HG02981 (cell line): ENCODE results near the gene SYK.
"Not testable (repeated sequence)": the region's sequence is repeated elsewhere in the genome, so short reads cannot be mapped to it uniquely, and the experiment has no call there.

Experiments used
- ATAC-seq: cut with Tn5 transposase; IDR thresholded peaks from one replicate; pipeline ENCODE4 v1.9.1; 2021; ENCODE audit warnings: mild to moderate bottlenecking, moderate library complexity; ENCODE audit not compliant: unreplicated experiment

The SYK gene

DNA sequence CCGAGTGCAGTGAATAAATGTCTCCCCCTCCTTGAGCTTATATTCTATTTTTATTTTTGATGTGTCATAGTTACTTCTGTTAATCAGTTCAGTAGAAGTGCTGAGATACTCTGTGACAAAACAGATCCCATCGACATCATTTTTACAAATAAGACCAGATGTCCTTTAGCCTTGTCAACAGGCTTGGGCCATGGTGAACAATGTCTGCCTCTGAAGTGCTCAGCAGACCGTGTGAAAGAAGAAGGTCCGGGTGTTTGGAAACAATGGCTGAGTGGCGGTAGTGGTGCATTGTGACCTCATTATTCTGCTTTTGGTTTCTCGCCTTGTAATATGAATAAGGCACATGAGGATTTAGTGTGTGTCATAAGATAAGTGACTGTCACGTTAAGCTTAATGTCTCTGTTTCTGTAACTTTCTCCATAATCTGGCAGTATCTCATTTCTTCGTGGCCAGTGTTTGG is 71.2 kb downstream of the SYK start:
- no peak for ATAC-seq

DNA sequence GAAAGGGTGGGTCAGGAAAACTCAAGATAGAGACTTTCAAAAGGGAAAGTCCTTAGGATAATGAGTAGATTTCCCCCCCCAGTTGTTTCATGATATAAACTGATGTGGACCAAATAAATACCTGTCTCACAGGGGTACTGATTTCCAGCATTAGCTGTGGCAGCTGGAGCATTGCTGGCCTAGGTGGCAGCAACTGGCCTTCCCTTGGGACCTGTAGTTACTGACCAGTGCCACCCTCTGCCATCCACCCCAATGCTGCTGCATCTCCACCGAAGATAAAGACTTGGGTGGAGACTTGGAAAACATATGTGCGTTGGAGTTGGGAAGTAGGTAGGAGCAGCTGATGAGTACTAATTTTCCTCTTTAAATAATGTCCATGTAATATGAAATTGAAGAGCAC is 71.8 kb downstream of the SYK start:
- no peak for ATAC-seq

DNA sequence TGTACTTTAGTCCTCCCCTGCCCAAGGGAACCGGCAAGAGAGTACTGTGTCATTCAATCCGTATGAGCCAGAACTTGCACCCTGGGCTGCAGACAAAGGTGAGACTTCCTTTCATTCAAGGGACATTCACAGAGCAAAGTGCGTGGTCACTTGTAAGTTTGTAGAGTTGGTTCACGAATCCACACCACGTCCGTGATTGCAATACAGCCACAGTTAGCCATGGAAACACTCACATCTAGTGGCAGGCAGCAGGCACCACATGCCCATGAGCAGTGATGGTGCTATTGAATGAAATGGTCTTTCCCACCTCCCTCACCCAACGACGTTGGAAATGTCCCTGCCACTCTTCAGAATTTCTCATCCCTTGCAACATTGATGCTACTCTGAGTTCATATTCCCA is 72.6 kb downstream of the SYK start:
- ATAC-seq = no peak

DNA sequence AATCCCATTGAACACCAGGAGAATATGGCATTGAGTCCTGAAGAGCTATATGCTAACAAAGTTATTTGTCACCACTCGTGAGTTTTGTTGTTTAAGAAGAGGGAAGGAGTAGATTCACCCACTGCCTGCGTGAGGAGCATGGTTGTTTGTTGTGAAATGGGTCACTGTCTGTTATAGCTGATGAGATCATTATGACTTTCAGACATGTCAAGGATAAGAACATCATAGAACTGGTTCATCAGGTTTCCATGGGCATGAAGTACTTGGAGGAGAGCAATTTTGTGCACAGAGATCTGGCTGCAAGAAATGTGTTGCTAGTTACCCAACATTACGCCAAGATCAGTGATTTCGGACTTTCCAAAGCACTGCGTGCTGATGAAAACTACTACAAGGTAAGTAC is 76.9 kb downstream of the SYK start:
- ATAC-seq = no peak

DNA sequence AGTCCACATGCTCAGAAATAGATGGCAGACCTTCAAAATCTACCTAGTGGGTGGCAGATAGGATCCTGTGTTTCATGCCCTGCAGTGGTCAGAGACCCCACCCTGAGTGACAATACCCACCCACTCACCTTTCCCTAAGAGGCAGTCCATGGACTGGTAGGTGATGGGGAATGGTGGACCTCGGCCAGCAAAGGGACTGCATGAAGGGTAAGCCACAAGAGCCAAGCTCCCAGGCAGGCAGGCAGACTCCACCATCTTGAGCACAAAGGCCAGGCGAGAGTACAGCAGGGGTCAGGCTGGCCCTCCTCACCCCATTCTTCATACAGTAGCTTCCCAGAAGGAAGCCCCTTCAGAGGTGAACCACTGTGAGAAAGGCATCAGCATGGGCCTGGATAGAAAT is 78.4 kb downstream of the SYK start:
- no peak for ATAC-seq

DNA sequence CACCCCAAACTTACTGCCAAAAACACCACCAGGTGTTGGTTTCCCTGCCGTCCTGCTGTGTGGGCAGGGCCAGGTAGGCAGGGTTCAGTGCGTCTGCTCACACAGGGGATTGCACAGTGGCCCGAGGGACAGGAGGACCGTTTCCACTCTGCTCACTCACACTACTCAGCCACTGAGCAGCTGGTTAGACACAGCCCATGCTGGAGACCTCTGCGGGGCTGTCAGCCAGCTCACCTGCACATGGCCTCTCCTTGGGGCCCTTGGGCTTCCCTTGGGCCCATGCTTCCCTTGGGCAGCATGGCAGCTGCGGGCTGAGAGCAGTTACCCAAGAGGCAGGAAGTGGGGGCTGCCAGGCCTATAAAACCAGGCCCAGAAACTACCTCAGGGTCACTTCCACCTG is 79.0 kb downstream of the SYK start:
- peak; percentile 33 for ATAC-seq

DNA sequence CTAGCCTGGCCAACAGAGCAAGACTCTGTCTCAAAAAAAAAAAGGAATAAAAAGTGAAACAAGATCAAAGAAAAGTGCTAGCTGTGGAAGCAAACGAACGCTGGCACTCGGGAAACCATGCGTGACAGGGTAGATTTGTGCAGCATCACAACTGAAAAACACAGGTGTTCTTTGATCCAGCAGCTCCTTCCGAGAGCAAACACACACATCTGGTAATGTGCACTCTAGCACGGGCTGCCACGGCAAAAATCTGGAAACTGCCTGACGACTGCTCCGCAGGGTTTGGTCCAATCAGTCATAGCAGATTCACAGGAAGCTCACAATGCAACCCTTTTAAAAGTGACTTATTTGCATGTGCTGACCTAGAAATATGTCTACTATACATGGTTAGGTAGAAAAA is 80.0 kb downstream of the SYK start:
- ATAC-seq = peak; percentile 76

DNA sequence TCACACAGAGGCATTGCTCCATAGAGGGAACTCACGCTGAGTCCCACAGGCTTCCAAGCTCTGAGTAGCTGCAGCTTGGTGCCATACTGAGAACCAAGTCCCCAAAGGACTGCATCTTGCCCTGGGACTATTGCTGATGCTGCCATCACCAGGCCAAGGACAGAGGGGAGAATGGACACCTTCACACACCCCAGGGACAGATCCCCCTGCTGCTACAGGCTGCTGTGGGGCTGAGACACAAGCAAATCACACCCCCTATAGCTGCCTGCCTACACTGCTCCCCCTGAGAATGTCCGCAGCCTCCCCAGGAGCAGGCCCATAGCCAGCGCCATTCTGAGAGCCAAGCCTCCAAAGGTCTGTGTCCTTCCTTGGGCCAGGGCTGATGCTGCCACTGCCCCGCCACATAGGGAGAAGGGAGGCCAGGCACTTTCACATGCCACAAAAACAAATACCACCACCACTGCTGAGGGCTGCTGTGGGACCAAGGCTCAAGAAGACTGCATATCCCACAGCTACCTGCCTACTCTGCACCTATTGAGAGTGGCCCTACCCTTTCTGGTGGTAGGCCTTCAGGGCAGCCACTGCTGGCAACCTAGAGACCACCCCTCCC is 81.5 kb downstream of the SYK start:
- no peak for ATAC-seq

DNA sequence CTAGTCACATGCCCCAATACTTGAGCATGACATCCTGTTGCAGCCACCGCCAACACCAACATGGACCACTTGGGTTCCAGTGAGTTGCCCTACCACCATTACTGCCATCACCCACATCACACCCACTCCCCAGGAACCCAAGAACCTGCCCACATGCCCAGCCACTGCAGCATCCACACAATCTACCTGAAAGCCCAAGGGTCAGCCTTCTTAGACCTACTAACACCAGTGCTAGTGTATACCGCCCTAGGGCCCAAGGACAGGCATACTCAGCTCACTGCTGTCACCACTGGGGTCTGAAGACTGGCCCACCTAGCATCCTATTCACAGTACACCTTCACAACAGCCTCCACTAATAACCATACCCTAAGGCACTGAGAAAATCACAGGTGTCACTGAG is 82.0 kb downstream of the SYK start:
- ATAC-seq = no peak

DNA sequence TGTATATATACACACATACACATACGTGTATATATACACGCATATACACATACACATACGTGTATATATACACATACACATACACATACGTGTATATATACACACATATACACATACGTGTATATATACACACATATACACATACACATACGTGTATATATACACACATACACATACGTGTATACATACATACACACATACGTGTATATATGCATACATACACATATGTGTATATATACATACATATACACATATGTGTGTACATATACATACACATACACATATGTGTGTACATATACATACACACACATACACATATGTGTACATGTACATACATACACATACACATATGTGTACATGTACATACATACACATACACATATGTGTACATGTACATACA is 82.6 kb downstream of the SYK start:
- no peak for ATAC-seq

DNA sequence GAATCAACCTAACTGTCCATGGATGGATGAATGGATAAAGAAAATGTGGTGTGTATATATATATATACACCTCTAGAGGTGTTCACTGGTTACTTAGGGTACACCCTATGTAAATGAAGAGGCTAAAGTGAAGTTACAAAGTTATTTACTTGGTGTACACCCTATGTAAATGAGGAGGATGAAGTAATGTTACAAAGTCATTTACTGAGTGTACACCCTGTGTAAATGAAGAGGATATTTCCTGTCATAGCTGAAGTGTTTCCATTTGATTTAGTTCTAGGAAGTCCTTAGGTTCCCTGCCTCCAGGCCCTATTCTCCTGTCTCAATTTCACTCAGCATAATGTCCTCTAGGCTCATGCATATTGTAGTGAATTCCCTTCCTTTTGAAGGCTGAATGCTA is 85.2 kb downstream of the SYK start:
- not testable (repeated sequence) for ATAC-seq

DNA sequence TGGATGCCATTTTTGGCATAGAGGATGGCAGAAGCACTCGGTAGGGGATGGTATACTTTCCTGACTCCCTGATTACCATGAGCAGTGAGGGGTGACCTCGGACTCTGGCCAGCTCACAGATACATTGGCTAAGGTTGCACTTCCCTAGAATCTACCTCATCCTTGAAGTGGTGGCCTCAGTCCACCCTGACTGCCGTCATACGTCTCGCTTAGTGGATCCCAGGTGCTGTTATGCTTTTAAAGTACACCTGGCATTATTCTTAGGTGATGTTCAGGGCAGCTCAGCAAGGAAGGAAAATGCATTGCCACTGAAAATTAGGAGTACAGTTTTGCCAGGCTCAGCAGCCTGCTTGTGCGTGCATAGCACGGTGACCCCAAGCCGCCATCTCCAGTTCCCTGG is 87.3 kb downstream of the SYK start:
- no peak for ATAC-seq

DNA sequence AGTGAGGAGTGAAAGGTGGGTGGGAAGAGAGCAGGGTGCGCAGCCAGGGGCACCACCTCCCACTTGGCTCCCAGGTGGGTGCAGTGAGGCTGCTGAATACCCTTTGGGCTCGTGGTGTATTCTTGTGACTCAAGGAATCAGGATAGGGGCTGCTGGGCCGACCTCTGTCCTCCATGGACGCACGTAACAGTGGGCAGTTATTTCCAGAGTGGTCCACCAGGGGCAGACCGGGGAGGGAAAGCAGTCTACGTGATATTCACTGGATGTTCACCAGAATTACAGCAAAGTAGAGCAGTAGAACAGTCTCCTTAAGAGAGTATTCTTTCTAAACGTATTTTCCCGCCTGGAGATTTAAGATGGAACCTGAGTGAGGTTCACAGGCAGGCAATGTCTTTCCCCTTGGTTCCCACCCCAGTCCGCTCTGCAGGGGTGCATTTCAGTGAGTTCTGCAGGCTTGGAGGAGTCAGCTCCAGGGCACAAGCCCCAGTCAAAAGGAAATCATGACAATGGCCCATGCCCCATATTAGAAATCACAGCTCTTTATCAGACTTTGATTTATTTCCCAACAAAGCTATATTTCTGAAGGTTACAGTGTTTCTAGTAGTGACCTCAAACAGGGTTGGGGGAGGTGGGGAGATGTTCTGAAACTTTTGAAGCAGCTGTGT is 88.7 kb downstream of the SYK start:
- ATAC-seq = no peak

DNA sequence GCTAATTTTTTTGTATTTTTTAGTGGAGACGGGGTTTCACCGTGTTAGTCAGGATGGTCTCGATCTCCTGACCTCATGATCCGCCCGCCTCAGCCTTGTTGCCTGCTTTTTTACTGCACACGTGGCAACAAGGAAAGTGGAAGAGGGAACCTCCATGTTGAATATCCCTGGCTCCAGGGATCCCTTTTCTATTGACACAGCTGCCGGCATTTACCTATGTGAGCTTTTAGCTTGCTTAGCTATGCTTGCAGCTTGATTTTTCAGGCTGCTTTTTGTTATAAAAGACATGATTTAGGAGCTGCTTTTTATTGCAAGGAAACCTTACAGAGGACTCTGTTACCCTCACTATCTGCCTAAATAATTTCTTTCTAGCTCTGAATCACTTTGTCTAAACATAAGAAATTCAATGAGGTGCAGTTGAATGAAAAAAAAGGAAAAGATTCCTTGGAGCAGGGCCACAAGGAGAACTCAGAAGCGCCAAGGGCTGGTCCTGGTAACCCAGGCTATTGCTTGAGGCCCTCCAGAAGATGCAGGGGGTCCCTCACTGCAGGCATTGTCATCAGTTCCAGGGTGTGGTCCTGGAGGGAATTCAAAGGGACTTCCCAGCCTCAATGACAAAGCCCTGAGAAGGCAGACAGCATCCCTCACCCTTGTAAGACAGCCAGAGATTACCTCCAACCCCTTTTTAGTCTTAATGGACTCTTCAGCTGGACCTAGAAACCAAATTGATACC is 89.9 kb downstream of the SYK start:
- no peak for ATAC-seq

DNA sequence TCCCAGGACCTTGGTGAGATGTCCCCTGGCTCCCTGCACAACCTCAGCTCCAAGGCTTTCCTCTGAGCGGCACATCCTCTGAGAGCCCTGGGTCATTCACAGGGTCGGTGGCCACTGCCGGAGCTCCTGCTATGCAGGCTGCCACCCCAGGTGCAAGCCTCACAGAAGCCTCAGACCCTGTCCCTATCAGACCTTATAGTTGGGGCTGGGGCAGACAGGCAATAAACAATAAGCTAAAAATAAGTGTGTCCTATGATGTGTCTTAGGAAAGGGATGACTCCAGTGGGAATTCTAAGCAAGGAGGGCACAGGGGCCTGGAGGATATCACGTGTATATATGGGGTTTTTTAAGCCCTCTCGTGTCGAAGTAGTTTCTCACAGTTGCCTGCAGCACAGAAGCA is 91.3 kb downstream of the SYK start:
- no peak for ATAC-seq

DNA sequence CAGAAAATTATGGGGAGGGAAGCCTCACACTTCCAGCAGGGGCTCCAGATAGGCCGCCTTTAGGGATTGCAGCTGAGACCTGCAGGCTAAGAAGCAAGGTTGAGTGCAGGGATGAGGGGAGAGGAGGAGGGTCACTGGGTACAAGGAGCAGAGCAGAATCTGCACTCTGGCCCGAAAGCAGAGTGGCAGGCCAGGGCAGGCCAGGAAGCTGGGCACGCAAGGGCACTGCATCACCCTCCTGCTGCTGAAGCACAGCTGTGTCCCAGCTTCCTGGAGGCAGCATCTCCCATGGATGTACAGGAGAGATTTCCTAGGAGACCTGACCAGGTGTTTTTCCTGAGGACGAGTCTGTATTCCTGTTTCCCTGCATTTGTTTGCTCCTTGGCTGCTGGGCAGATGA is 92.1 kb downstream of the SYK start:
- ATAC-seq = no peak

DNA sequence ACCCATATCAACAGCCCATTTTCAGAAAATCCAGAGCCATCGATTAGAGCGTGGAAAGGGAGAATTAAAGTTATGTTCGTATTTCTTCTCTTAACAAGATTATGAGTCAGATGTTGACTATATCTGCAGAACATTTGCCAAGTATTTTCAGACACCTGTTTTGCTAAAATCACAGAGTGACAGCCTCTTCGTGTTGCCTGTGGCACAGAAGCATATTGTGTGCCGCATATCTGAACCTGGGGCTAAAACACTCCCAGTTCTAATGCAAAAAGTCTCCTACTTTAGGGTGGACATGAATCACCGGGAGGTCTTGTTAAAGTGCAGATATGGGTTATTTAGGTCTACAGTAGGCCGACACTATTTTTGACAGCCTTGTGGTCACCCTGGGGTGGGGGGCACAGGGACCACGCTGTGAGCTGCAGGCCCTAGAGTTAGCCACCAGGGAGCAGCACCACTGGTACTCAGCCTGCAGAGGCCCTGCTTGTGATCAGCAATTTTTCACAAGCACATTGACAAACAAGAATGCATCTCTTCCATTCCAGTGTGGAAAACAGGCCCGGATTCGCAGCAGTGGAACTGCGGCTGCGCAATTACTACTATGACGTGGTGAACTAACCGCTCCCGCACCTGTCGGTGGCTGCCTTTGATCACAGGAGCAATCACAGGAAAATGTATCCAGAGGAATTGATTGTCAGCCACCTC is 93.5 kb downstream of the SYK start:
- ATAC-seq = no peak

DNA sequence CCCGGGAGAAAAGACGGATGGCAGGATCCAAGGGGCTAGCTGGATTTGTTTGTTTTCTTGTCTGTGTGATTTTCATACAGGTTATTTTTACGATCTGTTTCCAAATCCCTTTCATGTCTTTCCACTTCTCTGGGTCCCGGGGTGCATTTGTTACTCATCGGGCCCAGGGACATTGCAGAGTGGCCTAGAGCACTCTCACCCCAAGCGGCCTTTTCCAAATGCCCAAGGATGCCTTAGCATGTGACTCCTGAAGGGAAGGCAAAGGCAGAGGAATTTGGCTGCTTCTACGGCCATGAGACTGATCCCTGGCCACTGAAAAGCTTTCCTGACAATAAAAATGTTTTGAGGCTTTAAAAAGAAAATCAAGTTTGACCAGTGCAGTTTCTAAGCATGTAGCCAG is 94.2 kb downstream of the SYK start:
- no peak for ATAC-seq

DNA sequence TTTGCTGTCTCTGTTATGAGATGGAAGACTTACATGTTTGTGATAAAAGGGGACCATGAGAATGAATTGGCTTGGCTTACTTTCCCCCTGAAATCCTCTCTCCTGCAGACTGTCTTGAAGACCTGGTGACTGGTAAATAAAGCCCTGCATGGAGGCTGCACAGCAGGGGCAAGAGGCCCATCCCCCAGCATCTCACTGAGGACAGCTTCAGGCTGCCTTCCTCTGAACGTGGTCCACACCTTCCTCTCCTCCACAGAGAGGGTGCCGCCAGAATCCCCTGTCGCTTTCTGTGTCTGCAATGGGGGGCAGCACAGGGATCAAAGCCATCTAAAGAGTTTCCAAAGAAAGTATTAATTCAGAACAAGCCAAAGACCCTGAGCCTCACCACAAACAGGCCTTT is 94.6 kb downstream of the SYK start:
- ATAC-seq = no peak

DNA sequence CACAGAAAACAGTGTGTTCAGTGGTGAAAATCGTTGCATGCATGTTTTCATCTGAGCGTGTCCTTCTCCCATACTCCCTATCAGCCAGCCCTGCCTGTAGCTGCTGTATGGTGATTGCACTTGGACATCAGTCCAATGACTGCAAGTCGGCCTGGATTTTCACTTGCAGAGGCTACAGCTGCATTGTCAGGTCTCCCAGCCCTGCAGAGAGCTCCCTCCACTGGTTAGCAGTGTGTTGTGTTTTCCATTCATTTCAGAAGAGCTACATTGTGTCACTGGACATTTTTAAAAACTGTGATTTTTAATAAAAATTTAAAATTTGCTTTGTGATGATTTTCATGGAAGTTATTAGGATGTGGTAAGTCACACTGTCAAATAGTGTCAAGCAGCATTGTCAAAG is 96.6 kb downstream of the SYK start:
- ATAC-seq = no peak

DNA sequence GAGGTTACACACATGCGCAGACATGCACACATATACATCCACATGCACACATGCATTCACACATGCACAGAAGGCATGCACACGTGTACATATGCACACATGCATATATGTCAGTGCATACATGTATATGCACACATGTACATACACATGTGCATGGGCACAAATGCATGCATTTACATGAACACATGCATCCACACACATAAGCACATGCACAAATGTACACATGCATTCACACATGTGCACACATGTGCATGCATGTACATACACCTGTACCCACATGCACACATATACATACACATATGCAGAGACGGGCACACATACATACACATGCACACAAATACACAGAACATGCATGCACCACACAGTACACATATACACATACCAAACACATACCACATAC is 97.7 kb downstream of the SYK start:
- no peak for ATAC-seq

DNA sequence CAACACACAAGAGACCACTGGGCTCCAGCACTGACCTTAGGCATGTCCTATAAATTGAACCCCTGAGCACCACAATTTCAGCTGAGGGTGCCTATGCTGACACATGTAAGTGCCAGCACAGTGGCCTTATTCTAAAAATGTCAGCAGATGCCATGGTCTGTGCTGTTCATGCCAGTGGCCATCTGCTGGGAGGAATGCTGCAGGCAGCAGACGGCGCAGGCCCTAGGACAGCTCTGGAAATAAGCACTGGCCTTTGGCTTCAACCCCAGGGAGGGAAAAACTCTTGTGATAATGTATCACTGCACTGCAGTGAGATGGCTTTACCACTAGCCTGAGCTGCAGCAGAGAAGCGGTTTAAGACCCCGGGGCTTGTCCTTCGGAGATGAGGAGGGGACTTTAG is 98.5 kb downstream of the SYK start:
- no peak for ATAC-seq
